OCI-LY3 (cell line): ENCODE data around the gene SCN4A.

Experiments
- H2AFZ ChIP-seq: fragments of 200-600, 300-600 bp; shearing (Covaris generic); 2 replicates; pipeline ENCODE4 v1.6.0; 2014; ENCODE audit warnings: antibody characterized with exemption, low read depth, low read length
- H3K27ac ChIP-seq: fragments of 200-600, 300-600 bp; sonication (generic); 2 replicates; pipeline ENCODE4 v1.5.1; 2014; ENCODE audit warnings: mild to moderate bottlenecking, low read length, moderate library complexity, mixed read lengths
- H3K27me3 ChIP-seq: fragments of 200-600, 300-600 bp; sonication (generic); 2 replicates; pipeline ENCODE4 v1.6.1; 2014; ENCODE audit warnings: low read depth, low read length, mixed read lengths
- H3K36me3 ChIP-seq: fragments of 200-600, 300-600 bp; sonication (generic); replicated peaks from 2 replicates; pipeline ENCODE3; 2014; ENCODE audit warnings: low read depth, low read length, mixed read lengths
- H3K4me1 ChIP-seq: fragments of 300-600, 200-600 bp; sonication (generic); 2 replicates; pipeline ENCODE4 v1.6.1; 2014; ENCODE audit warnings: low read length, mixed read lengths
- H3K4me2 ChIP-seq: fragments of 200-600, 300-600 bp; sonication (generic); 2 replicates; pipeline ENCODE4 v1.6.1; 2014; ENCODE audit warnings: low read length, mixed read lengths
- H3K4me3 ChIP-seq: fragments of 300-600, 200-600 bp; sonication (generic); 2 replicates; pipeline ENCODE4 v1.5.1; 2014; ENCODE audit warnings: antibody characterized with exemption, mild to moderate bottlenecking, low read length, moderate library complexity
- H3K79me2 ChIP-seq: fragments of 300-600, 200-600 bp; shearing (Covaris generic); 2 replicates; pipeline ENCODE4 v1.6.1; 2014; ENCODE audit warnings: mild to moderate bottlenecking, low read length, mixed read lengths
- H3K9ac ChIP-seq: fragments of 300-600, 200-600 bp; shearing (Covaris generic); 2 replicates; pipeline ENCODE4 v1.6.0; 2014; ENCODE audit warnings: mild to moderate bottlenecking, low read length, moderate library complexity
- H3K9me3 ChIP-seq: fragments of 200-600, 300-600 bp; shearing (Covaris generic); 2 replicates; pipeline ENCODE4 v1.6.1; 2014; ENCODE audit warnings: low read length, mixed read lengths; ENCODE audit not compliant: insufficient read depth
- H4K20me1 ChIP-seq: fragments of 200-600, 300-600 bp; sonication (generic); 2 replicates; pipeline ENCODE4 v1.6.1; 2016; ENCODE audit warnings: low read length, mixed read lengths; ENCODE audit not compliant: insufficient read depth
- EZH2phosphoT487 ChIP-seq: fragments of 200-600 bp; shearing (Covaris generic); IDR thresholded peaks from 2 replicates; pipeline ENCODE4 v1.6.1; 2018; ENCODE audit warnings: antibody characterized with exemption, mixed run types, low read depth
- TF ChIP-seq, protein P1 (sequence below): fragments of 200-600, 300-600 bp; sonication (generic); IDR thresholded peaks from 2 replicates; pipeline ENCODE4 v1.5.1; 2014; ENCODE audit warnings: antibody characterized with exemption, low read length, low read depth

Gene SCN4A

GRCh38 chr17:63960430-63960829, 12.3 kb downstream of the SCN4A start:
- Histone ChIP-seq H3K9me3 (no peaks in the 10 kb centered on the region), H3K9ac (no peak overlapping the region), H2AFZ (no peak overlapping the region), H3K4me3 (no peak overlapping the region), H3K4me1 (no peaks in the 10 kb centered on the region), H3K79me2 (no peaks in the 10 kb centered on the region), H3K4me2 (no peak overlapping the region), H3K27ac (no peak overlapping the region), H3K36me3 (no peaks in the 10 kb centered on the region), H3K27me3 (no peaks in the 10 kb centered on the region), H4K20me1 (no peaks in the 10 kb centered on the region)
- no peak for TF ChIP-seq EZH2phosphoT487
- TF ChIP-seq, protein P1, sequence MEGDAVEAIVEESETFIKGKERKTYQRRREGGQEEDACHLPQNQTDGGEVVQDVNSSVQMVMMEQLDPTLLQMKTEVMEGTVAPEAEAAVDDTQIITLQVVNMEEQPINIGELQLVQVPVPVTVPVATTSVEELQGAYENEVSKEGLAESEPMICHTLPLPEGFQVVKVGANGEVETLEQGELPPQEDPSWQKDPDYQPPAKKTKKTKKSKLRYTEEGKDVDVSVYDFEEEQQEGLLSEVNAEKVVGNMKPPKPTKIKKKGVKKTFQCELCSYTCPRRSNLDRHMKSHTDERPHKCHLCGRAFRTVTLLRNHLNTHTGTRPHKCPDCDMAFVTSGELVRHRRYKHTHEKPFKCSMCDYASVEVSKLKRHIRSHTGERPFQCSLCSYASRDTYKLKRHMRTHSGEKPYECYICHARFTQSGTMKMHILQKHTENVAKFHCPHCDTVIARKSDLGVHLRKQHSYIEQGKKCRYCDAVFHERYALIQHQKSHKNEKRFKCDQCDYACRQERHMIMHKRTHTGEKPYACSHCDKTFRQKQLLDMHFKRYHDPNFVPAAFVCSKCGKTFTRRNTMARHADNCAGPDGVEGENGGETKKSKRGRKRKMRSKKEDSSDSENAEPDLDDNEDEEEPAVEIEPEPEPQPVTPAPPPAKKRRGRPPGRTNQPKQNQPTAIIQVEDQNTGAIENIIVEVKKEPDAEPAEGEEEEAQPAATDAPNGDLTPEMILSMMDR: no peak

DNA sequence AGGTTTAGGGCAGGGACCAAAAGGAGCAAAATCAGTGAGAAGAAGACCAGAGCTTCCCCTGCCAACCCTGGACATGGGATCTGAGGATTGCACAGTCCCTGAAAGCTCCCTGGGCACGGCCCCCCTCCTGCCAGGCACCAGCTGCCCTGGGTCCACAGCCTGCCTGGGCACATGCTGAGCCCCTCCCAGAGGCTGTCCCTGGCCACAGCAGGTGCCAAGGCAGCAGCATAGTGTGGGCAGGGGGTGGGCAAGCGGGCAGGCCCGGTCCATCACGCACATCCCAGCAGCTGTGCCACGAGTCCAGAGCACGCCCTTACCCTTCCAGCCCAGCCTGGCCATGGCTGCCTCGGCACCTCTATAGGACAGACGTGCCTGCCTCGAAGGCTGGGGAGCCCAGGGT, 12.7 kb downstream of the SCN4A start:
- H3K4me3 ChIP-seq: no peak overlapping the region
- no peak overlapping the region for H3K27ac ChIP-seq
- no peaks in the 10 kb centered on the region for H3K36me3 ChIP-seq
- H3K4me1 ChIP-seq: no peaks in the 10 kb centered on the region
- no peaks in the 10 kb centered on the region for H4K20me1 ChIP-seq
- TF ChIP-seq, protein P1: no peak
- TF ChIP-seq EZH2phosphoT487: no peak
- H2AFZ ChIP-seq: no peak overlapping the region
- no peaks in the 10 kb centered on the region for H3K9me3 ChIP-seq
- H3K79me2 ChIP-seq: no peaks in the 10 kb centered on the region
- H3K4me2 ChIP-seq: no peak overlapping the region
- no peak overlapping the region for H3K9ac ChIP-seq
- H3K27me3 ChIP-seq: no peaks in the 10 kb centered on the region

DNA sequence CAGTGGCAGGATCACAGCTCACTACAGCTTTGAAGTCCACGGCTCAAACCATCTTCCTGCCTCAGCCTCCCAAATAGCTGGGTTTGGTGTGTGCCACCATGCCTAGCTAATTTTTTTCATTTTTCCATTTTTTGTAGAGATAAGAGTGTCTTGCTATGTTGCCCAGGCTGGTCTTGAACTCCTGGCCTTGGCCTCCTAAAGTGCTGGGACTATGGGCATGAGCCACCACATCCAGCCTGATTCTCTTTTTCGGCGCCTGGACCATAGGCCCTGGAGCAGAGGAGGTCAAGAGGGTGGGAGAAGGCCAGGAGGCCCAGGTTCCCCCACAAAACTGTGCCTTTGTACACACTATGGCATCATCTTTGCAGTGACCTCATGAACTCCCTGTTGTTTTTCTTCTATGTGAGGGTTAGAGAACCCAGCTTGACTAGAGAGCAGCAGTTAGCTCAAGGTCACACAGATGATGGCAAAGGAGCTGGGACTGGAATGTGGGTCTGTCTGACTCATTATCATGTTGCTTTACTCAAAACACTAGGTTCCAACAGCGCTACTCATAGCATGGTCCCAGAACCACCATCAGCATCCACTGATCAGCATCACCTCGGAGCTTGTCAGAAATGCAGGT, 16.3 kb downstream of the SCN4A start:
- no peaks in the 10 kb centered on the region for H3K9me3 ChIP-seq
- TF ChIP-seq EZH2phosphoT487: no peak
- TF ChIP-seq, protein P1: no peak
- no peak overlapping the region for H3K4me2 ChIP-seq
- H3K79me2 ChIP-seq: no peaks in the 10 kb centered on the region
- H3K27ac ChIP-seq: no peak overlapping the region
- H2AFZ ChIP-seq: no peak overlapping the region
- H3K36me3 ChIP-seq: no peaks in the 10 kb centered on the region
- no peaks in the 10 kb centered on the region for H3K27me3 ChIP-seq
- no peak overlapping the region for H3K9ac ChIP-seq
- no peaks in the 10 kb centered on the region for H4K20me1 ChIP-seq
- peaks cover 17% of the 10 kb centered on the region for H3K4me1 ChIP-seq
- no peak overlapping the region for H3K4me3 ChIP-seq

- Histone ChIP-seq H4K20me1 (no peaks in the 10 kb centered on the region), H3K27me3 (no peaks in the 10 kb centered on the region; the same call in 1 of the 2 replicates), H3K9ac (no peak overlapping the region), H3K27ac (no peak overlapping the region), H3K79me2 (no peaks in the 10 kb centered on the region), H3K9me3 (no peaks in the 10 kb centered on the region), H3K4me3 (no peak overlapping the region), H3K36me3 (no peaks in the 10 kb centered on the region), H2AFZ (no peak overlapping the region), H3K4me1 (peaks cover 18% of the 10 kb centered on the region), H3K4me2 (no peak overlapping the region)
- TF ChIP-seq EZH2phosphoT487: no peak
- TF ChIP-seq, protein P1: no peak
Observed at GRCh38 chr17:63955791-63956190, 16.9 kb downstream of the SCN4A start.
